PC-9 (cell line): ENCODE measurements around the gene B9D1. TPM values are rescaled to one million over a fixed set of nuclear protein-coding genes. Genes with fewer than 3 reads are reported as not detected.

Source experiments
- BruUV-seq: library from RNA; stranded (reverse); fragments of 400-500 nt; replicated peaks from 2 replicates; lab custom pipeline; 2021; lab: Mats Ljungman, UMichigan
- CTCF ChIA-PET: fragments of 300-600 bp; sonication (Branson Sonifier 250); formaldehyde crosslinking; loops from one replicate; lab custom pipeline; 2022; ENCODE audit warnings: antibody characterized with exemption; lab: Charles Lee
- POLR2A ChIA-PET: fragments of 300-600 bp; sonication (Branson Sonifier 250); formaldehyde crosslinking; loops from one replicate; lab custom pipeline; 2022; ENCODE audit warnings: antibody characterized with exemption; ENCODE audit not compliant: unreplicated experiment; lab: Charles Lee
- DNase-seq, 2 experiments: peaks; one replicate each; pipeline versions ENCODE4 v3.0.0 to v3.0.0-alpha.2; 2015 to 2022; ENCODE audit warnings: mixed read lengths in 1 of 2
- H2AFZ ChIP-seq: fragments of 200-600 bp; sonication (generic); 2 replicates; pipeline ENCODE4 v1.8.1; 2017; ENCODE audit warnings: antibody characterized with exemption
- H3F3A ChIP-seq: fragments of 200-600 bp; sonication (generic); 2 replicates; pipeline ENCODE4 v1.8.1; 2017; ENCODE audit warnings: antibody characterized with exemption, mild to moderate bottlenecking, low read depth; ENCODE audit not compliant: insufficient read depth
- H3K27ac ChIP-seq: fragments of 200-600 bp; sonication (generic); 2 replicates; pipeline ENCODE4 v1.6.1; 2016; ENCODE audit warnings: mixed run types
- H3K27me3 ChIP-seq: fragments of 200-600 bp; sonication (generic); 2 replicates; pipeline ENCODE4 v1.6.1; 2016; ENCODE audit warnings: low read depth, mixed run types; ENCODE audit not compliant: insufficient read depth
- H3K36me3 ChIP-seq: fragments of 200-600 bp; sonication (generic); 2 replicates; pipeline ENCODE4 v1.6.1; 2016; ENCODE audit warnings: low read depth, mixed run types
- H3K4me1 ChIP-seq: fragments of 200-600 bp; sonication (generic); replicated peaks from 2 replicates; pipeline ENCODE4 v1.6.1; 2016; ENCODE audit warnings: mixed run types; ENCODE audit not compliant: insufficient read depth
- H3K4me2 ChIP-seq: fragments of 200-600 bp; sonication (generic); 2 replicates; pipeline ENCODE4 v1.6.1; 2017; ENCODE audit warnings: mixed run types
- H3K4me3 ChIP-seq: fragments of 200-600 bp; sonication (generic); 2 replicates; pipeline ENCODE4 v1.6.1; 2016; ENCODE audit warnings: mixed run types
- H3K79me2 ChIP-seq: fragments of 200-600 bp; sonication (generic); 2 replicates; pipeline ENCODE4 v1.6.1; 2017; ENCODE audit warnings: low read depth, mixed run types
- H3K9me2 ChIP-seq: fragments of 200-600 bp; sonication (generic); 2 replicates; pipeline ENCODE4 v1.8.1; 2017; ENCODE audit warnings: mild to moderate bottlenecking; ENCODE audit not compliant: insufficient read depth
- H3K9me3 ChIP-seq: fragments of 200-600 bp; sonication (generic); 2 replicates; pipeline ENCODE4 v1.8.1; 2016; ENCODE audit warnings: low read depth; ENCODE audit not compliant: insufficient read depth
- H4K20me1 ChIP-seq: fragments of 200-600 bp; sonication (generic); 2 replicates; pipeline ENCODE4 v1.8.1; 2017; ENCODE audit not compliant: insufficient read depth
- CTCF ChIP-seq: fragments of 200-600 bp; sonication (generic); conservative IDR thresholded peaks from 2 replicates; pipeline ENCODE4 v1.6.1; 2017; ENCODE audit warnings: mixed run types, antibody characterized with exemption, mild to moderate bottlenecking, moderate library complexity
- EZH2 ChIP-seq: fragments of 200-600 bp; sonication (generic); IDR thresholded peaks from 2 replicates; pipeline ENCODE4 v1.8.0; 2017; ENCODE audit warnings: antibody characterized with exemption, low read depth
- intact Hi-C: fragments of 100-400 bp; cut with micrococcal nuclease; formaldehyde crosslinking; loops from one replicate; pipeline ENCODE4 v1.10.0; 2022; ENCODE audit not compliant: unreplicated experiment
- total RNA-seq: library from RNA; stranded (reverse); gene quantifications from 2 replicates; pipeline ENCODE4 v1.2.3, GENCODE V29; 2021

The B9D1 gene
- total RNA-seq, 1 experiment from 2014 or later: 40.2 TPM

GRCh38 chr17:19335951-19336631 lies 26.4 kb downstream of the B9D1 start:
- intact Hi-C loops: no loop called here
- Histone ChIP-seq H4K20me1 (no peaks in the 10 kb centered on the region), H3K4me3 (no peak overlapping the region), H3K9me2 (no peaks in the 10 kb centered on the region), H3K36me3 (no peaks in the 10 kb centered on the region), H3K79me2 (no peaks in the 10 kb centered on the region), H3K9me3 (no peaks in the 10 kb centered on the region), H3K27ac (no peak overlapping the region), H3K4me2 (no peak overlapping the region), H3F3A (peaks cover 29% of the 10 kb centered on the region), H3K4me1 (no peaks in the 10 kb centered on the region), H3K27me3 (no peaks in the 10 kb centered on the region), H2AFZ (no peak overlapping the region)
- POLR2A ChIA-PET: interaction anchor here (0.7 kb wide), 1 partner anchor 30 kb away, joined by 6 read pairs; no protein-coding TSS in a partner anchor
- no TSS peak for BruUV-seq
- DNase-seq: no peak
- TF ChIP-seq CTCF (no peak), EZH2 (no peak)
- CTCF ChIA-PET: no interaction called here

- Histone ChIP-seq H3K4me2 (no peak overlapping the region), H3K27me3 (no peaks in the 10 kb centered on the region), H3K27ac (no peak overlapping the region), H4K20me1 (no peaks in the 10 kb centered on the region), H3K4me1 (no peaks in the 10 kb centered on the region), H3F3A (peaks cover 25% of the 10 kb centered on the region), H3K9me2 (no peaks in the 10 kb centered on the region), H3K36me3 (no peaks in the 10 kb centered on the region), H3K9me3 (no peaks in the 10 kb centered on the region), H2AFZ (no peak overlapping the region), H3K79me2 (no peaks in the 10 kb centered on the region), H3K4me3 (no peak overlapping the region)
- ChIA-PET POLR2A (no interaction called here), CTCF (no interaction called here)
- no peak for DNase-seq
- intact Hi-C loops: no loop called here
- BruUV-seq: no TSS peak
- TF ChIP-seq EZH2: no peak
- TF ChIP-seq CTCF: no peak
Observed at GRCh38 chr17:19334331-19334730, 28.2 kb downstream of the B9D1 start.

- no peak overlapping the region for H2AFZ ChIP-seq
- CTCF ChIA-PET: no interaction called here
- no peaks in the 10 kb centered on the region for H4K20me1 ChIP-seq
- POLR2A ChIA-PET: no interaction called here
- H3K4me3 ChIP-seq: no peak overlapping the region
- intact Hi-C loops: no loop called here
- DNase-seq: no peak
- H3K9me2 ChIP-seq: no peaks in the 10 kb centered on the region
- H3K36me3 ChIP-seq: no peaks in the 10 kb centered on the region
- no peaks in the 10 kb centered on the region for H3K79me2 ChIP-seq
- H3K4me2 ChIP-seq: no peak overlapping the region
- H3F3A ChIP-seq: peaks cover 19% of the 10 kb centered on the region
- TF ChIP-seq EZH2 (no peak), CTCF (no peak)
- no TSS peak for BruUV-seq
- no peaks in the 10 kb centered on the region for H3K9me3 ChIP-seq
- H3K27me3 ChIP-seq: no peaks in the 10 kb centered on the region
- H3K27ac ChIP-seq: no peak overlapping the region
- no peaks in the 10 kb centered on the region for H3K4me1 ChIP-seq
Observed at GRCh38 chr17:19333736-19334290, 28.7 kb downstream of the B9D1 start.
